Esophagus mucosa (tissue), 1 donor: ENCODE results near the gene CDH7. TPM values are rescaled to one million over a fixed set of nuclear protein-coding genes. Genes with fewer than 3 reads are reported as not detected.

ENCODE experiments used
- ATAC-seq: fragments of 200-7000 bp; cut with Tn5 transposase; one replicate; pipeline ENCODE4 v1.9.1; 2020
- total RNA-seq: library from RNA; stranded (reverse); gene quantifications from one replicate; pipeline ENCODE4 v1.2.4, GENCODE V29; 2023
- donor health status: DM: yes; HTN: yes; CAD: no.

The CDH7 gene
- total RNA-seq, 1 donor from 2014 or later, result not detected

GRCh38 chr18:65924904-65925303 lies 174.1 kb downstream of the CDH7 start:
- ATAC-seq, result no peak

- ATAC-seq, result no peak
These were observed 184.1 kb downstream of the CDH7 start for GRCh38 chr18:65934874-65935273.

- no peak for ATAC-seq
These were observed 185.9 kb downstream of the CDH7 start for GRCh38 chr18:65936678-65937077.

GRCh38 chr18:65937180-65937579 lies 186.4 kb downstream of the CDH7 start:
- no peak for ATAC-seq

GRCh38 chr18:65938592-65939372 lies 188.0 kb downstream of the CDH7 start:
- no peak for ATAC-seq
